Keratinocyte (primary cell): ENCODE results near the gene CNPY1. TPM values are rescaled to one million over a fixed set of nuclear protein-coding genes. Genes with fewer than 3 reads are reported as not detected.

Source experiments
- DNase-seq: peaks from one replicate; pipeline ENCODE4 v3.0.0-alpha.2; 2011; ENCODE audit warnings: low read depth, missing footprints, low spot score
- FAIRE-seq: peaks from 2 replicates; lab custom pipeline; 2011; peaks lifted over from hg19 to GRCh38; lab: Jason Lieb, UNC
- H2AFZ ChIP-seq: 2 replicates; pipeline ENCODE4 v1.6.0; 2012; ENCODE audit warnings: low read length, control low read depth, inconsistent platforms; ENCODE audit not compliant: control insufficient read depth
- H3K27ac ChIP-seq: 2 replicates; pipeline ENCODE4 v1.5.1; 2011; ENCODE audit warnings: low read length; ENCODE audit not compliant: control insufficient read depth, insufficient read depth
- H3K27me3 ChIP-seq: 3 replicates; pipeline ENCODE4 v1.6.0; 2011; ENCODE audit warnings: low read length; ENCODE audit not compliant: control insufficient read depth, insufficient read depth; ENCODE audit errors: extremely low read depth
- H3K36me3 ChIP-seq, 2 experiments: 2 replicates in 1 of 2; 3 replicates in 1 of 2; pipeline ENCODE4 v1.5.1; 2011; ENCODE audit warnings: low read length in 2 of 2, mild to moderate bottlenecking in 1 of 2; ENCODE audit not compliant: control insufficient read depth in 2 of 2, insufficient read depth in 2 of 2; ENCODE audit errors: extremely low read depth in 1 of 2
- H3K4me1 ChIP-seq: 3 replicates; pipeline ENCODE4 v1.5.1; 2011; ENCODE audit warnings: low read length; ENCODE audit not compliant: control insufficient read depth, insufficient read depth; ENCODE audit errors: extremely low read depth
- H3K4me2 ChIP-seq: 3 replicates; pipeline ENCODE4 v1.6.0; 2011; ENCODE audit warnings: low read depth, low read length; ENCODE audit not compliant: control insufficient read depth, insufficient read depth; ENCODE audit errors: extremely low read depth
- H3K4me3 ChIP-seq, 3 experiments: fragments of 200-600 bp in 1 of 3; sonication (generic) in 1 of 3; 2 replicates in 2 of 3; 3 replicates in 1 of 3; pipeline ENCODE4 v1.5.1; 2011 to 2016; ENCODE audit warnings: low read length in 3 of 3, mild to moderate bottlenecking in 3 of 3, control low read depth in 2 of 3, inconsistent platforms in 1 of 3, low read depth in 1 of 3, mixed read lengths in 1 of 3, mixed run types in 1 of 3, moderate library complexity in 1 of 3; ENCODE audit not compliant: control insufficient read depth in 2 of 3, insufficient read depth in 2 of 3; ENCODE audit errors: extremely low read depth in 1 of 3
- H3K79me2 ChIP-seq: 2 replicates; pipeline ENCODE4 v1.6.0; 2012; ENCODE audit warnings: low read length; ENCODE audit not compliant: control insufficient read depth, insufficient read depth
- H3K9ac ChIP-seq: 3 replicates; pipeline ENCODE4 v1.6.0; 2011; ENCODE audit warnings: low read length; ENCODE audit not compliant: control insufficient read depth, insufficient read depth; ENCODE audit errors: extremely low read depth
- H3K9me1 ChIP-seq: 3 replicates; pipeline ENCODE4 v1.6.0; 2011; ENCODE audit warnings: low read length; ENCODE audit not compliant: control insufficient read depth, insufficient read depth; ENCODE audit errors: extremely low read depth
- H3K9me3 ChIP-seq: 2 replicates; pipeline ENCODE4 v1.5.1; 2012; ENCODE audit warnings: low read depth, low read length; ENCODE audit not compliant: control insufficient read depth
- H4K20me1 ChIP-seq: 3 replicates; pipeline ENCODE4 v1.6.0; 2011; ENCODE audit warnings: low read length; ENCODE audit not compliant: control insufficient read depth, insufficient read depth; ENCODE audit errors: extremely low read depth
- EZH2 ChIP-seq: IDR thresholded peaks from one replicate; pipeline ENCODE4 v1.6.1; 2012; ENCODE audit warnings: inconsistent platforms, mild to moderate bottlenecking, low read length, moderate library complexity
- dilution Hi-C: fragments of 300-500 bp; cut with MboI; formaldehyde crosslinking; loops from one replicate; pipeline ENCODE4 v1.7.0; 2020; ENCODE audit warnings: low sequenced_read_pairs; ENCODE audit not compliant: extremely low pct_ligation_motif_present
- polyA plus RNA-seq, 5 experiments: library from polyadenylated mRNA; depleted of rRNA in 3 of 5; stranded (reverse) in 3 of 5; stranded (forward) in 1 of 5; unstranded in 1 of 5; fragments of >200 nt; gene quantifications; 1 replicate in 1 of 5; 2 replicates in 3 of 5; 3 replicates in 1 of 5; pipeline versions ENCODE4 v1.2.1 to v1.2.3, GENCODE V29; 2011 to 2012; ENCODE audit warnings: missing spikeins in 2 of 5, low read depth in 1 of 5, low replicate concordance in 1 of 5
- TF ChIP-seq, protein P1 (sequence below), 3 experiments: IDR thresholded peaks in 1 of 3; conservative IDR thresholded peaks in 1 of 3; optimal IDR thresholded peaks in 1 of 3; 2 replicates in 2 of 3; 3 replicates in 1 of 3; pipeline versions ENCODE3 to v1.5.1; 2011; ENCODE audit warnings: low read length in 3 of 3, mild to moderate bottlenecking in 3 of 3, moderate library complexity in 2 of 3, control low read depth in 1 of 3, inconsistent platforms in 1 of 3; ENCODE audit not compliant: insufficient read depth in 2 of 3; ENCODE audit errors: extremely low read depth in 1 of 3

The CNPY1 gene
- polyA plus RNA-seq, 1 donor (not counting 4 experiments of a cell fraction or from before 2014, with no cell fraction given): not detected

DNA sequence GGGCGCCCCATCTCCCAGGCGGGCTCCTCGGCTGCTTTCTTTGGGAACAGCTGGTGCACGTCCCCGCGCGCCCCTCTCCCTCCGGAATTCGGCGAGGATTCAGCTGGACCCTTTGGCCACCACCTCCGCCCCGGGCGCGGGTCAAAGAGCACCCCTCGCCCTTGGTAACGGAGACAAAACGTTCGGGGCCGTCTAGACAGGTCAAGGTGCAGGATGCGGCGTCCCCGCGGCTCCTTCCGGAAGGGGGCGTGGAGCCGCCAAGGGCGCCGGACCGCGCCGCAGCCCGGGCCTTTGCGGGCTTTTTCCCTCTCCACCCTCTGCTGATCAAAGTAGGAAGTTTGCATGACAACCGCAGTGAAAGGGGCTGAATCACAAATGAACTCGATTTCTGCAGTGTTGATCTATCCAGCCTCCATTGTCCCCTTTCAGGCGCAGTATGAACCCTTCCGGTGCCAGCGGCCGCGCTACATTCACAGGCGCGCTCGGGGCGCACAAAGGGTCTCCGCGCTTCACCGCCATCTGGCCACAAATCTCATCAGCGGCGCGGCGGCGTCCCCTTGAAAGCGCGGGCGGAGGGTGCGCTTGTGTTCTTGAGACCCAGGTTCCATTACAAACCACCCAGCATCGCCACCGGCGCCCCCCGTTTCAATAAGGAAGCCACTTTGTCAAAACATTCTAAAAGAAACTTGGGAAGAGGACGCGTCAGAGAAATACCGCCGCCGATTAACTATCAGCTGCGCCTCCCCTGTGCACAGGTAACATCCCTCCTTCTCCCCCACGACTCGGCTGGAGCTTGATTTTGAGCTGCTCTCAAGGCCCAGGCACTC, 36.4 kb downstream of the CNPY1 start:
- Histone ChIP-seq H3K9me1 (no peaks in the 10 kb centered on the region), H4K20me1 (no peaks in the 10 kb centered on the region), H3K4me3 (no peak overlapping the region), H3K4me2 (no peak overlapping the region), H3K36me3 (no peaks in the 10 kb centered on the region), H3K9ac (no peak overlapping the region), H3K9me3 (no peaks in the 10 kb centered on the region), H3K27me3 (peaks cover 68% of the 10 kb centered on the region), H3K27ac (no peak overlapping the region), H3K79me2 (no peaks in the 10 kb centered on the region), H3K4me1 (no peaks in the 10 kb centered on the region), H2AFZ (no peak overlapping the region)
- FAIRE-seq: no peak
- TF ChIP-seq, protein P1, sequence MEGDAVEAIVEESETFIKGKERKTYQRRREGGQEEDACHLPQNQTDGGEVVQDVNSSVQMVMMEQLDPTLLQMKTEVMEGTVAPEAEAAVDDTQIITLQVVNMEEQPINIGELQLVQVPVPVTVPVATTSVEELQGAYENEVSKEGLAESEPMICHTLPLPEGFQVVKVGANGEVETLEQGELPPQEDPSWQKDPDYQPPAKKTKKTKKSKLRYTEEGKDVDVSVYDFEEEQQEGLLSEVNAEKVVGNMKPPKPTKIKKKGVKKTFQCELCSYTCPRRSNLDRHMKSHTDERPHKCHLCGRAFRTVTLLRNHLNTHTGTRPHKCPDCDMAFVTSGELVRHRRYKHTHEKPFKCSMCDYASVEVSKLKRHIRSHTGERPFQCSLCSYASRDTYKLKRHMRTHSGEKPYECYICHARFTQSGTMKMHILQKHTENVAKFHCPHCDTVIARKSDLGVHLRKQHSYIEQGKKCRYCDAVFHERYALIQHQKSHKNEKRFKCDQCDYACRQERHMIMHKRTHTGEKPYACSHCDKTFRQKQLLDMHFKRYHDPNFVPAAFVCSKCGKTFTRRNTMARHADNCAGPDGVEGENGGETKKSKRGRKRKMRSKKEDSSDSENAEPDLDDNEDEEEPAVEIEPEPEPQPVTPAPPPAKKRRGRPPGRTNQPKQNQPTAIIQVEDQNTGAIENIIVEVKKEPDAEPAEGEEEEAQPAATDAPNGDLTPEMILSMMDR (optimal IDR thresholded peaks at IDR 0.05 in 1 of 3, IDR thresholded peaks at IDR 0.05 in 1 of 3, conservative IDR thresholded peaks at IDR 0.05 in 1 of 3; ENCODE audit: extremely low read depth in 1 of 3, insufficient read depth in 2 of 3, low read length in 3 of 3): no peak
- TF ChIP-seq EZH2: peak; percentile 66
- DNase-seq: no peak
- dilution Hi-C loops: no loop called here

- H2AFZ ChIP-seq: no peak overlapping the region
- H3K9me3 ChIP-seq: no peaks in the 10 kb centered on the region
- peaks cover 73% of the 10 kb centered on the region for H3K27me3 ChIP-seq
- H3K79me2 ChIP-seq: no peaks in the 10 kb centered on the region
- no peak overlapping the region for H3K27ac ChIP-seq
- DNase-seq: no peak
- no peaks in the 10 kb centered on the region for H4K20me1 ChIP-seq
- H3K4me1 ChIP-seq: no peaks in the 10 kb centered on the region
- H3K9me1 ChIP-seq: no peaks in the 10 kb centered on the region
- dilution Hi-C loops: no loop called here
- no peak overlapping the region for H3K9ac ChIP-seq
- TF ChIP-seq EZH2: peak; percentile 25
- TF ChIP-seq, protein P1 (optimal IDR thresholded peaks at IDR 0.05 in 1 of 3, IDR thresholded peaks at IDR 0.05 in 1 of 3, conservative IDR thresholded peaks at IDR 0.05 in 1 of 3; ENCODE audit: extremely low read depth in 1 of 3, insufficient read depth in 2 of 3, low read length in 3 of 3): no peak
- H3K4me2 ChIP-seq: no peak overlapping the region
- H3K36me3 ChIP-seq: no peaks in the 10 kb centered on the region
- no peak overlapping the region for H3K4me3 ChIP-seq
- FAIRE-seq: no peak
Observed at GRCh38 chr7:155509359-155509724, 37.0 kb downstream of the CNPY1 start.
